ENCODE data around the gene PACSIN1.

DNA sequence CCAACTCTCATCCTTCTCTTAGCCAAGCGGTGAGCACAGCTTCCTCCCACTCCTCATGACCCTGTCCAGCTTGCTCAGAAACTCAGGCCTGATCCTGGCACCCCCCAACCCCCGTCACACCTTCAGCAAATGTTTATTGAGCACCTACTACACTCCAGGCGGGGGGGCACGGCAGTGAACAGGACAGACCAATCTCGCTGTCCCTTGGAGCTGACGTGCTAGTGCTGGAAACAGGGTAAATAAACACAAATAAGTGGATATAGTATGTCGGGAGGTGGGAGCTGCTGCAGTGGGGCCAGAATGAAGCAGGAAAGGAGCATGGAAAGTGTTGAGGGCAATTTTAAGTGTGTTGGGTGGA, 97.6 kb downstream of the PACSIN1 start:
- TF ChIP-seq, protein P1, sequence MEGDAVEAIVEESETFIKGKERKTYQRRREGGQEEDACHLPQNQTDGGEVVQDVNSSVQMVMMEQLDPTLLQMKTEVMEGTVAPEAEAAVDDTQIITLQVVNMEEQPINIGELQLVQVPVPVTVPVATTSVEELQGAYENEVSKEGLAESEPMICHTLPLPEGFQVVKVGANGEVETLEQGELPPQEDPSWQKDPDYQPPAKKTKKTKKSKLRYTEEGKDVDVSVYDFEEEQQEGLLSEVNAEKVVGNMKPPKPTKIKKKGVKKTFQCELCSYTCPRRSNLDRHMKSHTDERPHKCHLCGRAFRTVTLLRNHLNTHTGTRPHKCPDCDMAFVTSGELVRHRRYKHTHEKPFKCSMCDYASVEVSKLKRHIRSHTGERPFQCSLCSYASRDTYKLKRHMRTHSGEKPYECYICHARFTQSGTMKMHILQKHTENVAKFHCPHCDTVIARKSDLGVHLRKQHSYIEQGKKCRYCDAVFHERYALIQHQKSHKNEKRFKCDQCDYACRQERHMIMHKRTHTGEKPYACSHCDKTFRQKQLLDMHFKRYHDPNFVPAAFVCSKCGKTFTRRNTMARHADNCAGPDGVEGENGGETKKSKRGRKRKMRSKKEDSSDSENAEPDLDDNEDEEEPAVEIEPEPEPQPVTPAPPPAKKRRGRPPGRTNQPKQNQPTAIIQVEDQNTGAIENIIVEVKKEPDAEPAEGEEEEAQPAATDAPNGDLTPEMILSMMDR (IDR thresholded peaks at IDR 0.05; ENCODE audit: poor library complexity, severe bottlenecking): no peak
- TF ChIP-seq EZH2 (IDR thresholded peaks at IDR 0.05; ENCODE audit: borderline replicate concordance, insufficient read depth, low read length, poor library complexity, severe bottlenecking) (no peak), SMC3 (conservative IDR thresholded peaks at IDR 0.05; ENCODE audit: poor library complexity) (no peak)
- TF ChIP-seq, protein P2, sequence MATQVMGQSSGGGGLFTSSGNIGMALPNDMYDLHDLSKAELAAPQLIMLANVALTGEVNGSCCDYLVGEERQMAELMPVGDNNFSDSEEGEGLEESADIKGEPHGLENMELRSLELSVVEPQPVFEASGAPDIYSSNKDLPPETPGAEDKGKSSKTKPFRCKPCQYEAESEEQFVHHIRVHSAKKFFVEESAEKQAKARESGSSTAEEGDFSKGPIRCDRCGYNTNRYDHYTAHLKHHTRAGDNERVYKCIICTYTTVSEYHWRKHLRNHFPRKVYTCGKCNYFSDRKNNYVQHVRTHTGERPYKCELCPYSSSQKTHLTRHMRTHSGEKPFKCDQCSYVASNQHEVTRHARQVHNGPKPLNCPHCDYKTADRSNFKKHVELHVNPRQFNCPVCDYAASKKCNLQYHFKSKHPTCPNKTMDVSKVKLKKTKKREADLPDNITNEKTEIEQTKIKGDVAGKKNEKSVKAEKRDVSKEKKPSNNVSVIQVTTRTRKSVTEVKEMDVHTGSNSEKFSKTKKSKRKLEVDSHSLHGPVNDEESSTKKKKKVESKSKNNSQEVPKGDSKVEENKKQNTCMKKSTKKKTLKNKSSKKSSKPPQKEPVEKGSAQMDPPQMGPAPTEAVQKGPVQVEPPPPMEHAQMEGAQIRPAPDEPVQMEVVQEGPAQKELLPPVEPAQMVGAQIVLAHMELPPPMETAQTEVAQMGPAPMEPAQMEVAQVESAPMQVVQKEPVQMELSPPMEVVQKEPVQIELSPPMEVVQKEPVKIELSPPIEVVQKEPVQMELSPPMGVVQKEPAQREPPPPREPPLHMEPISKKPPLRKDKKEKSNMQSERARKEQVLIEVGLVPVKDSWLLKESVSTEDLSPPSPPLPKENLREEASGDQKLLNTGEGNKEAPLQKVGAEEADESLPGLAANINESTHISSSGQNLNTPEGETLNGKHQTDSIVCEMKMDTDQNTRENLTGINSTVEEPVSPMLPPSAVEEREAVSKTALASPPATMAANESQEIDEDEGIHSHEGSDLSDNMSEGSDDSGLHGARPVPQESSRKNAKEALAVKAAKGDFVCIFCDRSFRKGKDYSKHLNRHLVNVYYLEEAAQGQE (IDR thresholded peaks at IDR 0.05; ENCODE audit: borderline replicate concordance): no peak
